GM18951 (cell line): Measurements from ENCODE around the gene ASB9.

Experiments
- POLR2A ChIP-seq: IDR thresholded peaks from 4 replicates; pipeline ENCODE4 v1.6.1; 2011; ENCODE audit warnings: mild to moderate bottlenecking; ENCODE audit not compliant: insufficient read length, insufficient read depth; ENCODE audit errors: extremely low read depth
- in situ Hi-C: fragments of 300-500 bp; cut with MboI; formaldehyde crosslinking; loops from one replicate; pipeline ENCODE4 v1.12.0; 2022; ENCODE audit warnings: low sequenced_read_pairs, mixed read lengths, inconsistent platforms; ENCODE audit not compliant: unreplicated experiment

The ASB9 gene

GRCh38 chrX:15194146-15194545, 75.7 kb downstream of the ASB9 start:
- in situ Hi-C loops = no loop called here

More at GRCh38 chrX:15194146-15194545, 75.7 kb downstream of the ASB9 start:
- no peak for TF ChIP-seq POLR2A
